B cell (primary cell): ENCODE results near the gene ATAD1. TPM values are rescaled to one million over a fixed set of nuclear protein-coding genes. Genes with fewer than 3 reads are reported as not detected.

Experiments used
- ATAC-seq: fragments of 200-7000 bp; cut with Tn5 transposase; one replicate; pipeline ENCODE4 v1.10.0; 2021; ENCODE audit warnings: low read depth, mild to moderate bottlenecking, moderate number of reproducible peaks, moderate library complexity
- CTCF ChIA-PET: fragments of 350-600 bp; sonication (Branson Sonifier 250); formaldehyde crosslinking; loops from one replicate; lab custom pipeline; 2021; ENCODE audit warnings: antibody characterized with exemption, inconsistent platforms; lab: Charles Lee
- POLR2A ChIA-PET: fragments of 350-600 bp; sonication (Branson Sonifier 250); formaldehyde crosslinking; loops from one replicate; lab custom pipeline; 2021; ENCODE audit warnings: antibody characterized with exemption; lab: Charles Lee
- DNase-seq: peaks from one replicate; pipeline ENCODE4 v3.0.0; 2013
- H2AFZ ChIP-seq: 2 replicates; pipeline ENCODE4 v1.6.1; 2012; ENCODE audit warnings: mild to moderate bottlenecking, low read depth, low read length; ENCODE audit not compliant: insufficient read depth, poor library complexity, severe bottlenecking
- H3K27ac ChIP-seq, 2 donors: 1 replicate in 1 of 2; 2 replicates in 1 of 2; pipeline ENCODE4 v1.5.1; 2012 to 2013; ENCODE audit warnings: low read length in 2 of 2, mild to moderate bottlenecking in 2 of 2, moderate library complexity in 1 of 2
- H3K27me3 ChIP-seq, 4 experiments: fragments of 200-600 bp in 1 of 4; sonication (generic) in 1 of 4; replicated peaks in 1 of 4; 1 replicate in 2 of 4; 2 replicates in 2 of 4; pipeline versions ENCODE4 v1.6.1 to v1.7.0; 2013 to 2016; ENCODE audit warnings: low read length in 3 of 4, mild to moderate bottlenecking in 2 of 4, mixed read lengths in 1 of 4, moderate library complexity in 1 of 4; ENCODE audit not compliant: insufficient read depth in 4 of 4, control insufficient read depth in 3 of 4; ENCODE audit errors: control extremely low read depth in 1 of 4
- H3K36me3 ChIP-seq, 2 experiments: replicated peaks in 1 of 2; 1 replicate in 1 of 2; 2 replicates in 1 of 2; pipeline versions ENCODE4 v1.6.1 to v1.7.1; 2013; ENCODE audit warnings: low read length in 1 of 2; ENCODE audit not compliant: insufficient read depth in 2 of 2, control insufficient read depth in 1 of 2; ENCODE audit errors: control extremely low read depth in 1 of 2, extremely low read depth in 1 of 2
- H3K4me1 ChIP-seq, 2 donors: fragments of 200-600 bp in 1 of 2; sonication (generic) in 1 of 2; 1 replicate in 1 of 2; 2 replicates in 1 of 2; pipeline versions ENCODE4 v1.5.1 to v1.6.1; 2013 to 2017; ENCODE audit warnings: low read length in 2 of 2; ENCODE audit not compliant: control insufficient read depth in 2 of 2, insufficient read depth in 2 of 2
- H3K4me2 ChIP-seq: replicated peaks from 2 replicates; pipeline ENCODE3; 2012; ENCODE audit warnings: mild to moderate bottlenecking, low read depth, low read length; ENCODE audit not compliant: poor library complexity, severe bottlenecking
- H3K4me3 ChIP-seq, 5 experiments: fragments of 200-600 bp in 1 of 5; sonication (generic) in 1 of 5; 1 replicate in 3 of 5; 2 replicates in 2 of 5; pipeline versions ENCODE4 v1.5.1 to v1.7.0; 2011 to 2016; ENCODE audit warnings: low read length in 4 of 5, mild to moderate bottlenecking in 4 of 5, low read depth in 2 of 5, control low read depth in 1 of 5, moderate library complexity in 1 of 5; ENCODE audit not compliant: insufficient read depth in 1 of 5; ENCODE audit errors: control extremely low read depth in 1 of 5, extremely low read depth in 1 of 5
- H3K79me2 ChIP-seq: fragments of 200-600 bp; sonication (generic); one replicate; pipeline ENCODE4 v1.6.0; 2016; ENCODE audit warnings: low read length; ENCODE audit not compliant: control insufficient read depth, insufficient read depth
- H3K9ac ChIP-seq: fragments of 200-600 bp; sonication (generic); 2 replicates; pipeline ENCODE4 v1.6.1; 2017; ENCODE audit warnings: mild to moderate bottlenecking, low read length, moderate library complexity
- H3K9me3 ChIP-seq, 3 donors: one replicate each; pipeline versions ENCODE4 v1.6.1 to v1.7.1; 2013; ENCODE audit warnings: low read length in 2 of 3; ENCODE audit not compliant: control insufficient read depth in 2 of 3, insufficient read depth in 1 of 3; ENCODE audit errors: control extremely low read depth in 1 of 3
- H4K20me1 ChIP-seq: 2 replicates; pipeline ENCODE4 v1.6.0; 2012; ENCODE audit warnings: mild to moderate bottlenecking, low read length; ENCODE audit not compliant: insufficient read depth, control insufficient read depth, poor library complexity, severe bottlenecking
- H3K27ac Mint-ChIP-seq: one replicate; pipeline ENCODE4 v1.8.0; 2021; ENCODE audit warnings: mixed read lengths
- H3K27me3 Mint-ChIP-seq: one replicate; pipeline ENCODE4 v1.8.0; 2021; ENCODE audit warnings: mixed read lengths
- H3K4me1 Mint-ChIP-seq: one replicate; pipeline ENCODE4 v1.8.0; 2021; ENCODE audit warnings: mixed read lengths
- H3K4me3 Mint-ChIP-seq: one replicate; pipeline ENCODE4 v1.8.0; 2021; ENCODE audit warnings: mixed read lengths
- H3K9me3 Mint-ChIP-seq: one replicate; pipeline ENCODE4 v1.8.0; 2022; ENCODE audit warnings: mixed read lengths; ENCODE audit not compliant: insufficient read depth
- EZH2 ChIP-seq: IDR thresholded peaks from 2 replicates; pipeline ENCODE4 v1.6.1; 2012; ENCODE audit warnings: borderline replicate concordance, low read depth, mild to moderate bottlenecking, moderate library complexity, low read length; ENCODE audit not compliant: insufficient read depth, poor library complexity, severe bottlenecking
- WGBS: methylation state at CpG from one replicate; pipeline ENCODE4 v1.1.5; 2013; ENCODE audit warnings: missing lambda C conversion rate; ENCODE audit not compliant: insufficient coverage; 5-methylcytosine and 5-hydroxymethylcytosine counted together
- intact Hi-C: fragments of 100-400 bp; cut with micrococcal nuclease; formaldehyde crosslinking; loops from one replicate; pipeline ENCODE4 v1.10.0; 2022
- polyA plus RNA-seq: library from polyadenylated mRNA; depleted of rRNA; stranded (reverse); fragments of >200 nt; gene quantifications from 2 replicates; pipeline ENCODE4 v1.2.3, GENCODE V29; 2012
- total RNA-seq, 2 donors: library from RNA; stranded (reverse); fragments of 120-200 nt in 1 of 2; gene quantifications; 1 replicate in 1 of 2; 2 replicates in 1 of 2; pipeline versions ENCODE4 v1.2.3 to v1.2.4, GENCODE V29; 2013 to 2022
- TF ChIP-seq, protein P1 (sequence below): fragments of 200-600 bp; IDR thresholded peaks from one replicate; pipeline ENCODE4 v1.8.0; 2022; ENCODE audit warnings: antibody characterized with exemption, mild to moderate bottlenecking

ATAD1 gene
- total and polyA plus RNA-seq, 2 donors (not counting 1 experiment from before 2014, with no cell fraction given): 6.1 to 44.9 TPM

DNA sequence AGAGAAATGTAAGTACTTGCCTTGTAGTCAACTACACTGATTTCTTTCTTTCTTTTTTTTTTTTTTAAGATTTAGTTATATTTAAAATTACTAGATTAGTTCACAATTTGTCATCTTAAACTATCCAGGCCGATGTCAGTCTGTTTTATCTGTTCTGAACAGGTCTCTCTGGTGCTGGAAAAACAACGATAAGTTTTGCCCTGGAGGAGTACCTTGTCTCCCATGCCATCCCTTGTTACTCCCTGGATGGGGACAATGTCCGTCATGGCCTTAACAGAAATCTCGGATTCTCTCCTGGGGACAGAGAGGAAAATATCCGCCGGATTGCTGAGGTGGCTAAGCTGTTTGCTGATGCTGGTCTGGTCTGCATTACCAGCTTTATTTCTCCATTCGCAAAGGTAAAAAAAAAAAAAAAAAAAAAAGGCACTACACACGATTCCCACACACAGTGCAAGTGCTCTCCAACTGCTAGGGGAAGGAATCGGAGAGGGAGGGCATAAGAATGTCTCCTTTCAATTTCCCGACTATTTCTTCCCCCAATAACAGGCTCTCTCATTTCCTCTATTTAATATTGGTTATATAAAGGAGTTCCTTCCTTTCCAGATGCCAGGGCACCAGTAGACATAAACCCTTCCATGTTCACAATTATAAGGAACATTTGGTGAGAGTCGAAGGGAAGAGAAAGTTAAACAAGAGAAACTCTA lies 105.0 kb downstream of the ATAD1 start:
- H3K27me3 Mint-ChIP-seq: no peaks in the 10 kb centered on the region

DNA sequence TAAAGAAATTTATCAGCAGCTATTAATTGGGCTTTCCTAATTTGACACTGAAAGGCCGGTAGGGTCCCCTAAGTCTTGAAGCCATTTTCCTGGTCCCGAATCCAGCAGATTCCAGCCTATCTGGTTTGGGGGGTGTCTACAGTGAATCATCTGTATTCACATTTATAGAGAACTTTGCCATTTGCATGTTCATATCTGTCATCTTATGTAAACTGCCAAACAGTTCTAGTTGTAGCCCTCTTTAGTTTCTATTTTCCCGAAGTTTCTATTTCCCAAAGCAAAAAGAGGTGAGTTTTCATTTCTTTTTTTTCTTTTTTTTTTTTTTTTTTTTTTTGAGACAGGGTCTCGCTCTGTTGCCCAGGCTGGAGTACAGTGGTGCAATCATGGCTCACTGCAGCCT lies 110.8 kb downstream of the ATAD1 start:
- no peaks in the 10 kb centered on the region for H3K4me1 ChIP-seq
- H3K9me3 ChIP-seq: no peaks in the 10 kb centered on the region
- no peak overlapping the region for H3K27ac Mint-ChIP-seq
- no peak overlapping the region for H3K4me3 Mint-ChIP-seq
- no peaks in the 10 kb centered on the region for H3K79me2 ChIP-seq
- ChIA-PET CTCF (no interaction called here), POLR2A (no interaction called here)
- DNase-seq (no peak), ATAC-seq (no peak)
- TF ChIP-seq, protein P1, sequence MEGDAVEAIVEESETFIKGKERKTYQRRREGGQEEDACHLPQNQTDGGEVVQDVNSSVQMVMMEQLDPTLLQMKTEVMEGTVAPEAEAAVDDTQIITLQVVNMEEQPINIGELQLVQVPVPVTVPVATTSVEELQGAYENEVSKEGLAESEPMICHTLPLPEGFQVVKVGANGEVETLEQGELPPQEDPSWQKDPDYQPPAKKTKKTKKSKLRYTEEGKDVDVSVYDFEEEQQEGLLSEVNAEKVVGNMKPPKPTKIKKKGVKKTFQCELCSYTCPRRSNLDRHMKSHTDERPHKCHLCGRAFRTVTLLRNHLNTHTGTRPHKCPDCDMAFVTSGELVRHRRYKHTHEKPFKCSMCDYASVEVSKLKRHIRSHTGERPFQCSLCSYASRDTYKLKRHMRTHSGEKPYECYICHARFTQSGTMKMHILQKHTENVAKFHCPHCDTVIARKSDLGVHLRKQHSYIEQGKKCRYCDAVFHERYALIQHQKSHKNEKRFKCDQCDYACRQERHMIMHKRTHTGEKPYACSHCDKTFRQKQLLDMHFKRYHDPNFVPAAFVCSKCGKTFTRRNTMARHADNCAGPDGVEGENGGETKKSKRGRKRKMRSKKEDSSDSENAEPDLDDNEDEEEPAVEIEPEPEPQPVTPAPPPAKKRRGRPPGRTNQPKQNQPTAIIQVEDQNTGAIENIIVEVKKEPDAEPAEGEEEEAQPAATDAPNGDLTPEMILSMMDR: no peak
- TF ChIP-seq EZH2: no peak
- no peaks in the 10 kb centered on the region for H3K36me3 ChIP-seq
- no peak overlapping the region for H3K27ac ChIP-seq
- H3K4me2 ChIP-seq: no peak overlapping the region
- H2AFZ ChIP-seq: no peak overlapping the region
- no peaks in the 10 kb centered on the region for H4K20me1 ChIP-seq
- H3K9me3 Mint-ChIP-seq: no peaks in the 10 kb centered on the region
- H3K27me3 ChIP-seq: no peaks in the 10 kb centered on the region
- no peak overlapping the region for H3K4me3 ChIP-seq
- no peaks in the 10 kb centered on the region for H3K4me1 Mint-ChIP-seq
- intact Hi-C loops: no loop called here
- peaks cover 3% of the 10 kb centered on the region for H3K27me3 Mint-ChIP-seq
- no CpG with 5 or more reads among the region's 4 CpGs for WGBS
- no peak overlapping the region for H3K9ac ChIP-seq

More for the DNA sequence above, 105.0 kb downstream of the ATAD1 start:
- H2AFZ ChIP-seq: no peak overlapping the region
- H4K20me1 ChIP-seq: no peaks in the 10 kb centered on the region
- H3K36me3 ChIP-seq: no peaks in the 10 kb centered on the region
- H3K9ac ChIP-seq: no peak overlapping the region
- H3K27me3 ChIP-seq: peaks cover 0 to 3% (median 0%) of the 10 kb centered on the region in 4 experiments
- H3K9me3 Mint-ChIP-seq: no peaks in the 10 kb centered on the region
- DNase-seq (no peak), ATAC-seq (no peak)
- H3K27ac ChIP-seq: no peak overlapping the region
- H3K4me3 Mint-ChIP-seq: no peak overlapping the region
- H3K4me2 ChIP-seq: no peak overlapping the region
- no peaks in the 10 kb centered on the region for H3K4me1 Mint-ChIP-seq
- no CpG with 5 or more reads among the region's 11 CpGs for WGBS
- no peak overlapping the region for H3K27ac Mint-ChIP-seq
- H3K4me1 ChIP-seq: peaks cover 0 to 1% of the 10 kb centered on the region in 2 donors
- ChIA-PET CTCF (no interaction called here), POLR2A (no interaction called here)
- no peaks in the 10 kb centered on the region for H3K9me3 ChIP-seq
- TF ChIP-seq, protein P1: no peak
- no peak for TF ChIP-seq EZH2
- intact Hi-C loops: no loop called here
- no peak overlapping the region for H3K4me3 ChIP-seq
- H3K79me2 ChIP-seq: no peaks in the 10 kb centered on the region
